Vagina (tissue), 2 donors: ENCODE results near the gene TOMT. TPM values are rescaled to one million over a fixed set of nuclear protein-coding genes. Genes with fewer than 3 reads are reported as not detected.

Experiments used
- DNase-seq, 2 donors: peaks; one replicate each; pipeline ENCODE4 v3.0.0-alpha.2; 2017; ENCODE audit errors: extremely low spot score in 2 of 2
- H3K27ac ChIP-seq: fragments of 200-600 bp; sonication (generic); one replicate; pipeline ENCODE4 v1.5.1; 2019
- H3K27me3 ChIP-seq: fragments of 200-600 bp; sonication (generic); one replicate; pipeline ENCODE4 v1.5.1; 2019
- H3K36me3 ChIP-seq, 2 donors: fragments of 200-600 bp; sonication (generic); one replicate each; pipeline ENCODE4 v1.5.1; 2017 to 2019
- H3K4me1 ChIP-seq: fragments of 200-600 bp; sonication (generic); one replicate; pipeline ENCODE4 v1.5.1; 2019
- H3K4me3 ChIP-seq, 2 donors: fragments of 200-600 bp; sonication (generic); 1 replicate in 1 of 2; 2 replicates in 1 of 2; pipeline ENCODE4 v1.5.1; 2016 to 2019
- H3K9me3 ChIP-seq: fragments of 200-600 bp; sonication (generic); one replicate; pipeline ENCODE4 v1.5.1; 2019
- POLR2A ChIP-seq, 2 donors: fragments of 450-650 bp; IDR thresholded peaks; one replicate each; pipeline ENCODE4 v1.6.1; 2017; ENCODE audit warnings: antibody characterized with exemption in 2 of 2, mild to moderate bottlenecking in 2 of 2, moderate library complexity in 2 of 2
- POLR2AphosphoS5 ChIP-seq, 2 donors: sonication (generic); formaldehyde crosslinking; IDR thresholded peaks; one replicate each; pipeline ENCODE4 v1.9.0; 2017; ENCODE audit warnings: antibody characterized with exemption in 2 of 2, mild to moderate bottlenecking in 2 of 2, low read depth in 1 of 2; ENCODE audit not compliant: insufficient read depth in 1 of 2
- intact Hi-C: fragments of 100-400 bp; cut with DNase I; formaldehyde crosslinking; loops from one replicate; pipeline ENCODE4 v1.15.1; 2023
- total RNA-seq: library from RNA; depleted of rRNA; stranded (reverse); fragments of >200 nt; gene quantifications from one replicate; pipeline ENCODE4 v1.2.3, GENCODE V29; 2016
- TF ChIP-seq, protein P1 (sequence below), 3 experiments: fragments of 450-650 bp in 2 of 3; fragments of 200-600 bp in 1 of 3; sonication (generic) in 1 of 3; IDR thresholded peaks; one replicate each; pipeline ENCODE4 v1.5.1; 2017 to 2019; ENCODE audit warnings: antibody characterized with exemption in 3 of 3, mild to moderate bottlenecking in 2 of 3, moderate library complexity in 2 of 3

Gene TOMT
- total RNA-seq, 1 donor from 2014 or later, result not detected

GRCh38 chr11:72067676-72068075 is 38.0 kb upstream of the TOMT start:
- H3K4me3 ChIP-seq, result no peak overlapping the region
- intact Hi-C loops, result no loop called here
- H3K36me3 ChIP-seq, result peaks cover 0 to 5% of the 10 kb centered on the region in 2 donors
- peak overlapping the region; percentile 33 for H3K27ac ChIP-seq
- H3K9me3 ChIP-seq, result no peaks in the 10 kb centered on the region
- TF ChIP-seq, protein P1, sequence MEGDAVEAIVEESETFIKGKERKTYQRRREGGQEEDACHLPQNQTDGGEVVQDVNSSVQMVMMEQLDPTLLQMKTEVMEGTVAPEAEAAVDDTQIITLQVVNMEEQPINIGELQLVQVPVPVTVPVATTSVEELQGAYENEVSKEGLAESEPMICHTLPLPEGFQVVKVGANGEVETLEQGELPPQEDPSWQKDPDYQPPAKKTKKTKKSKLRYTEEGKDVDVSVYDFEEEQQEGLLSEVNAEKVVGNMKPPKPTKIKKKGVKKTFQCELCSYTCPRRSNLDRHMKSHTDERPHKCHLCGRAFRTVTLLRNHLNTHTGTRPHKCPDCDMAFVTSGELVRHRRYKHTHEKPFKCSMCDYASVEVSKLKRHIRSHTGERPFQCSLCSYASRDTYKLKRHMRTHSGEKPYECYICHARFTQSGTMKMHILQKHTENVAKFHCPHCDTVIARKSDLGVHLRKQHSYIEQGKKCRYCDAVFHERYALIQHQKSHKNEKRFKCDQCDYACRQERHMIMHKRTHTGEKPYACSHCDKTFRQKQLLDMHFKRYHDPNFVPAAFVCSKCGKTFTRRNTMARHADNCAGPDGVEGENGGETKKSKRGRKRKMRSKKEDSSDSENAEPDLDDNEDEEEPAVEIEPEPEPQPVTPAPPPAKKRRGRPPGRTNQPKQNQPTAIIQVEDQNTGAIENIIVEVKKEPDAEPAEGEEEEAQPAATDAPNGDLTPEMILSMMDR (IDR thresholded peaks at IDR 0.05), result no peak
- TF ChIP-seq POLR2A (IDR thresholded peaks at IDR 0.05) (no peak), POLR2AphosphoS5 (IDR thresholded peaks at IDR 0.05; ENCODE audit: insufficient read depth in 1 of 2, low read depth in 1 of 2) (no peak)
- DNase-seq, result no peak
- H3K4me1 ChIP-seq, result peaks cover 47% of the 10 kb centered on the region
- H3K27me3 ChIP-seq, result no peaks in the 10 kb centered on the region

- TF ChIP-seq POLR2AphosphoS5 (IDR thresholded peaks at IDR 0.05; ENCODE audit: insufficient read depth in 1 of 2, low read depth in 1 of 2) (no peak), POLR2A (IDR thresholded peaks at IDR 0.05) (no peak)
- TF ChIP-seq, protein P1 (IDR thresholded peaks at IDR 0.05), result no peak
- Histone ChIP-seq H3K36me3 (peaks cover 0 to 5% of the 10 kb centered on the region in 2 donors), H3K4me1 (peaks cover 47% of the 10 kb centered on the region), H3K27ac (peak overlapping the region; percentile 75), H3K4me3 (no peak overlapping the region), H3K27me3 (no peaks in the 10 kb centered on the region), H3K9me3 (no peaks in the 10 kb centered on the region)
- DNase-seq, result no peak
- intact Hi-C loops, result no loop called here
These were observed 36.5 kb upstream of the TOMT start for GRCh38 chr11:72069200-72069599.

DNA sequence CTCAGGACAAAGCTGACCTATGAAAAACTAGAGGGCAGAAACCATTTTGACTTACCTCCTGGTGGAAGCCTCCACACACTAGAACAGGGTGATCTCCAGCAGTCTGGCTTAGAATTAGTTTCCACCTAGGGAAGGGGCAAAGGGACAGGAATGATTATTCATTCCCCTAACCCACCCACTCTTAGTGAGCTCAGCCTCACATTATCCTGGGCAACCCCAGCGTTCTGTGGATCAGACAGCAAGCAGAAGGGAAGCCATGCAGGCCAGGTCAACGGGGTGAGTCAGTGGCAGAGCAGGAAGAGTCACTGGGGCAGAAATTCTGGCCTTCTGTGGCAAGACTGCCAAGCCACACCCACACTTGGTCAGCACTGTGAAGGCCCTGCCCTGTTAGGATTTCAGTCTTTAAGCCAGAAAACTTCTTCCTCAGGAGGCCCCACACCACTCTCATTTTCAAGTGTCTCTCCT is 35.9 kb upstream of the TOMT start:
- Histone ChIP-seq H3K27ac (peak overlapping the region; percentile 75), H3K36me3 (peaks cover 0 to 5% of the 10 kb centered on the region in 2 donors), H3K27me3 (no peaks in the 10 kb centered on the region), H3K4me1 (peaks cover 47% of the 10 kb centered on the region), H3K9me3 (no peaks in the 10 kb centered on the region), H3K4me3 (no peak overlapping the region)
- TF ChIP-seq POLR2A (IDR thresholded peaks at IDR 0.05) (no peak), POLR2AphosphoS5 (IDR thresholded peaks at IDR 0.05; ENCODE audit: insufficient read depth in 1 of 2, low read depth in 1 of 2) (peak; percentile 50 to 67)
- TF ChIP-seq, protein P1 (IDR thresholded peaks at IDR 0.05), result no peak
- DNase-seq, result peak in 1 of 2 donors; percentile 92
- intact Hi-C loops, result no loop called here

- Histone ChIP-seq H3K27ac (peak overlapping the region; percentile 75), H3K4me3 (no peak overlapping the region)
These were observed 35.2 kb upstream of the TOMT start for GRCh38 chr11:72070491-72070890.

DNA sequence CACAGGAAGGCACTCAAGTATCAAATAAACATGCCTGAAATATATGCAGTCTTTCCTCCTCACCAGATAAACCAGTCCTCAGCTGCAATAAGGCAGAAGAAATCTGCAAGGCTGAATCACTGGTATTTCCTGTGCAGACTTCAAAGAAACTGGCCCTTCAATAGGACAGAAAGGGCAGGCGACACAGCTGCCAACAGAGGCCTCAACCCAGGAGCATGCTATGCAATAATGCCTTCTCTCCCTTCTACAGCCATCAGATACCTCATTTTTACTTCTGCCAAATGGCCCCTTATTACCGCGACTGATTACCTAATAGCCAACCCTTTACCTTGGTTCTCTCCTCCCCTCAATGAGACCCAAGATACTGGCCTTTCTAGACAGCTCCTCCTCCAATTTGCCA is 33.4 kb upstream of the TOMT start:
- no peaks in the 10 kb centered on the region for H3K9me3 ChIP-seq
- H3K4me1 ChIP-seq, result peaks cover 36% of the 10 kb centered on the region
- intact Hi-C loops, result no loop called here
- no peaks in the 10 kb centered on the region for H3K27me3 ChIP-seq
- TF ChIP-seq POLR2AphosphoS5 (IDR thresholded peaks at IDR 0.05; ENCODE audit: insufficient read depth in 1 of 2, low read depth in 1 of 2) (peak in 1 of 2 donors; percentile 77), POLR2A (IDR thresholded peaks at IDR 0.05) (no peak)
- DNase-seq, result no peak
- H3K36me3 ChIP-seq, result peaks cover 0 to 9% of the 10 kb centered on the region in 2 donors
- H3K27ac ChIP-seq, result no peak overlapping the region
- no peak overlapping the region for H3K4me3 ChIP-seq

More at GRCh38 chr11:72070491-72070890, 35.2 kb upstream of the TOMT start:
- DNase-seq, result no peak
- no peak for TF ChIP-seq POLR2A (IDR thresholded peaks at IDR 0.05)
- TF ChIP-seq, protein P1 (IDR thresholded peaks at IDR 0.05), result no peak
- no peak for TF ChIP-seq POLR2AphosphoS5 (IDR thresholded peaks at IDR 0.05; ENCODE audit: insufficient read depth in 1 of 2, low read depth in 1 of 2)
- intact Hi-C loops, result no loop called here
- Histone ChIP-seq H3K36me3 (peaks cover 0 to 5% of the 10 kb centered on the region in 2 donors), H3K27me3 (no peaks in the 10 kb centered on the region), H3K9me3 (no peaks in the 10 kb centered on the region), H3K4me1 (peaks cover 47% of the 10 kb centered on the region)
